ENCODE data around the gene AP2A1.

The AP2A1 gene

GRCh38 chr19:49781394-49781793, 14.6 kb downstream of the AP2A1 start:
- TF ChIP-seq POLR2A (IDR thresholded peaks at IDR 0.05; ENCODE audit: low read depth, low read length) (no peak), POLR2AphosphoS5 (IDR thresholded peaks at IDR 0.05; ENCODE audit: low read depth, low read length) (no peak), TAF1 (IDR thresholded peaks at IDR 0.05; ENCODE audit: borderline replicate concordance, low read depth, low read length) (no peak)
- FAIRE-seq (no peak), DNase-seq (ENCODE audit: insufficient read length) (no peak)

GRCh38 chr19:49782515-49782914, 15.7 kb downstream of the AP2A1 start:
- no peak for TF ChIP-seq POLR2A (IDR thresholded peaks at IDR 0.05; ENCODE audit: low read depth, low read length)
- no peak for TF ChIP-seq TAF1 (IDR thresholded peaks at IDR 0.05; ENCODE audit: borderline replicate concordance, low read depth, low read length)
- TF ChIP-seq POLR2AphosphoS5 (IDR thresholded peaks at IDR 0.05; ENCODE audit: low read depth, low read length): no peak
- DNase-seq (ENCODE audit: insufficient read length): no peak
- no peak for FAIRE-seq

GRCh38 chr19:49786376-49786820, 19.6 kb downstream of the AP2A1 start:
- FAIRE-seq (no peak), DNase-seq (ENCODE audit: insufficient read length) (no peak)
- TF ChIP-seq TAF1 (IDR thresholded peaks at IDR 0.05; ENCODE audit: borderline replicate concordance, low read depth, low read length) (no peak), POLR2AphosphoS5 (IDR thresholded peaks at IDR 0.05; ENCODE audit: low read depth, low read length) (no peak), POLR2A (IDR thresholded peaks at IDR 0.05; ENCODE audit: low read depth, low read length) (no peak)

GRCh38 chr19:49787746-49788145, 20.9 kb downstream of the AP2A1 start:
- no peak for DNase-seq (ENCODE audit: insufficient read length)
- FAIRE-seq: no peak

GRCh38 chr19:49788857-49789256, 22.1 kb downstream of the AP2A1 start:
- DNase-seq (ENCODE audit: insufficient read length) (no peak), FAIRE-seq (no peak)
- TF ChIP-seq POLR2AphosphoS5 (IDR thresholded peaks at IDR 0.05; ENCODE audit: low read depth, low read length) (no peak), POLR2A (IDR thresholded peaks at IDR 0.05; ENCODE audit: low read depth, low read length) (no peak), TAF1 (IDR thresholded peaks at IDR 0.05; ENCODE audit: borderline replicate concordance, low read depth, low read length) (no peak)

More at GRCh38 chr19:49787746-49788145, 20.9 kb downstream of the AP2A1 start:
- TF ChIP-seq POLR2AphosphoS5 (IDR thresholded peaks at IDR 0.05; ENCODE audit: low read depth, low read length): no peak
- no peak for TF ChIP-seq POLR2A (IDR thresholded peaks at IDR 0.05; ENCODE audit: low read depth, low read length)
- no peak for TF ChIP-seq TAF1 (IDR thresholded peaks at IDR 0.05; ENCODE audit: borderline replicate concordance, low read depth, low read length)

GRCh38 chr19:49790866-49791265, 24.1 kb downstream of the AP2A1 start:
- DNase-seq (ENCODE audit: insufficient read length) (no peak), FAIRE-seq (no peak)
- no peak for TF ChIP-seq POLR2AphosphoS5 (IDR thresholded peaks at IDR 0.05; ENCODE audit: low read depth, low read length)

- DNase-seq (ENCODE audit: insufficient read length) (no peak), FAIRE-seq (no peak)
- no peak for TF ChIP-seq TAF1 (IDR thresholded peaks at IDR 0.05; ENCODE audit: borderline replicate concordance, low read depth, low read length)
- TF ChIP-seq POLR2AphosphoS5 (IDR thresholded peaks at IDR 0.05; ENCODE audit: low read depth, low read length): no peak
- TF ChIP-seq POLR2A (IDR thresholded peaks at IDR 0.05; ENCODE audit: low read depth, low read length): no peak
Measured at GRCh38 chr19:49791776-49792445, 25.1 kb downstream of the AP2A1 start.

- no peak for DNase-seq (ENCODE audit: insufficient read length)
- TF ChIP-seq TAF1 (IDR thresholded peaks at IDR 0.05; ENCODE audit: borderline replicate concordance, low read depth, low read length) (no peak), POLR2AphosphoS5 (IDR thresholded peaks at IDR 0.05; ENCODE audit: low read depth, low read length) (no peak), POLR2A (IDR thresholded peaks at IDR 0.05; ENCODE audit: low read depth, low read length) (no peak)
- no peak for FAIRE-seq
Measured at GRCh38 chr19:49792829-49793560, 26.2 kb downstream of the AP2A1 start.

- no peak for FAIRE-seq
- TF ChIP-seq TAF1 (IDR thresholded peaks at IDR 0.05; ENCODE audit: borderline replicate concordance, low read depth, low read length): no peak
- TF ChIP-seq POLR2AphosphoS5 (IDR thresholded peaks at IDR 0.05; ENCODE audit: low read depth, low read length): no peak
- no peak for TF ChIP-seq POLR2A (IDR thresholded peaks at IDR 0.05; ENCODE audit: low read depth, low read length)
- DNase-seq (ENCODE audit: insufficient read length): no peak
Measured at GRCh38 chr19:49793561-49793840, 26.7 kb downstream of the AP2A1 start.

GRCh38 chr19:49795615-49796014, 28.8 kb downstream of the AP2A1 start:
- no peak for FAIRE-seq
- no peak for TF ChIP-seq POLR2AphosphoS5 (IDR thresholded peaks at IDR 0.05; ENCODE audit: low read depth, low read length)
- TF ChIP-seq TAF1 (IDR thresholded peaks at IDR 0.05; ENCODE audit: borderline replicate concordance, low read depth, low read length): no peak
- TF ChIP-seq POLR2A (IDR thresholded peaks at IDR 0.05; ENCODE audit: low read depth, low read length): no peak
- no peak for DNase-seq (ENCODE audit: insufficient read length)

GRCh38 chr19:49798574-49798973, 31.8 kb downstream of the AP2A1 start:
- FAIRE-seq: no peak
- TF ChIP-seq POLR2AphosphoS5 (IDR thresholded peaks at IDR 0.05; ENCODE audit: low read depth, low read length) (no peak), TAF1 (IDR thresholded peaks at IDR 0.05; ENCODE audit: borderline replicate concordance, low read depth, low read length) (no peak), POLR2A (IDR thresholded peaks at IDR 0.05; ENCODE audit: low read depth, low read length) (no peak)
- no peak for DNase-seq (ENCODE audit: insufficient read length)

- FAIRE-seq (no peak), DNase-seq (ENCODE audit: insufficient read length) (no peak)
- TF ChIP-seq POLR2A (IDR thresholded peaks at IDR 0.05; ENCODE audit: low read depth, low read length) (no peak), TAF1 (IDR thresholded peaks at IDR 0.05; ENCODE audit: borderline replicate concordance, low read depth, low read length) (no peak), POLR2AphosphoS5 (IDR thresholded peaks at IDR 0.05; ENCODE audit: low read depth, low read length) (no peak)
Measured at GRCh38 chr19:49799271-49799797, 32.5 kb downstream of the AP2A1 start.

Measured in GM12892 (cell line).